HS-27A (cell line): ENCODE data around the gene CD46.
A peak's percentile ranks its signal among the peaks of the same experiment; 100 is the strongest.

Experiments
- DNase-seq: peaks from one replicate; pipeline ENCODE4 v3.0.0-alpha.2; 2012; ENCODE audit warnings: low read depth, missing footprints

The CD46 gene

GRCh38 chr1:207794861-207795260, 43.0 kb downstream of the CD46 start:
- no peak for DNase-seq

GRCh38 chr1:207797229-207797973, 45.5 kb downstream of the CD46 start:
- DNase-seq = peak; percentile 58

GRCh38 chr1:207798847-207799246, 47.0 kb downstream of the CD46 start:
- DNase-seq = no peak

- no peak for DNase-seq
Measured at GRCh38 chr1:207799989-207800648, 48.3 kb downstream of the CD46 start.

GRCh38 chr1:207801819-207802218, 50.0 kb downstream of the CD46 start:
- no peak for DNase-seq

- DNase-seq = no peak
Measured at GRCh38 chr1:207803678-207804077, 51.8 kb downstream of the CD46 start.

GRCh38 chr1:207804721-207805468, 53.0 kb downstream of the CD46 start:
- no peak for DNase-seq

GRCh38 chr1:207805841-207806421, 54.1 kb downstream of the CD46 start:
- peak; percentile 72 for DNase-seq

- DNase-seq = no peak
Measured at GRCh38 chr1:207806531-207807325, 54.9 kb downstream of the CD46 start.

GRCh38 chr1:207807326-207807689, 55.5 kb downstream of the CD46 start:
- DNase-seq = no peak

- DNase-seq = no peak
Measured at GRCh38 chr1:207807690-207808321, 56.0 kb downstream of the CD46 start.

GRCh38 chr1:207808322-207808705, 56.5 kb downstream of the CD46 start:
- no peak for DNase-seq

- no peak for DNase-seq
Measured at GRCh38 chr1:207808911-207809555, 57.2 kb downstream of the CD46 start.

GRCh38 chr1:207810173-207810572, 58.3 kb downstream of the CD46 start:
- no peak for DNase-seq

- DNase-seq = no peak
Measured at GRCh38 chr1:207810606-207811295, 58.9 kb downstream of the CD46 start.

GRCh38 chr1:207811319-207811718, 59.5 kb downstream of the CD46 start:
- DNase-seq = no peak

- no peak for DNase-seq
Measured at GRCh38 chr1:207811920-207812720, 60.3 kb downstream of the CD46 start.

GRCh38 chr1:207812778-207813511, 61.1 kb downstream of the CD46 start:
- DNase-seq = no peak

- DNase-seq = no peak
Measured at GRCh38 chr1:207813512-207813881, 61.6 kb downstream of the CD46 start.
